Upper lobe of left lung (tissue), 4 donors: ENCODE data around the gene TRIM31.

ENCODE experiments used
- EP300 ChIP-seq, 4 donors: sonication (generic); formaldehyde crosslinking; IDR thresholded peaks; one replicate each; pipeline ENCODE4 v1.5.1; 2017; ENCODE audit warnings: antibody characterized with exemption in 4 of 4, control low read depth in 2 of 4
- POLR2A ChIP-seq, 4 donors: fragments of 450-650 bp; IDR thresholded peaks; one replicate each; pipeline ENCODE4 v1.5.1; 2016 to 2017; ENCODE audit warnings: antibody characterized with exemption in 4 of 4, mild to moderate bottlenecking in 2 of 4
- TF ChIP-seq, protein P1 (sequence below), 6 experiments: fragments of 450-650 bp in 4 of 6; fragments of 200-600 bp in 2 of 6; sonication (generic) in 2 of 6; IDR thresholded peaks; one replicate each; pipeline ENCODE4 v1.5.1; 2016 to 2019; ENCODE audit warnings: antibody characterized with exemption in 6 of 6

DNA sequence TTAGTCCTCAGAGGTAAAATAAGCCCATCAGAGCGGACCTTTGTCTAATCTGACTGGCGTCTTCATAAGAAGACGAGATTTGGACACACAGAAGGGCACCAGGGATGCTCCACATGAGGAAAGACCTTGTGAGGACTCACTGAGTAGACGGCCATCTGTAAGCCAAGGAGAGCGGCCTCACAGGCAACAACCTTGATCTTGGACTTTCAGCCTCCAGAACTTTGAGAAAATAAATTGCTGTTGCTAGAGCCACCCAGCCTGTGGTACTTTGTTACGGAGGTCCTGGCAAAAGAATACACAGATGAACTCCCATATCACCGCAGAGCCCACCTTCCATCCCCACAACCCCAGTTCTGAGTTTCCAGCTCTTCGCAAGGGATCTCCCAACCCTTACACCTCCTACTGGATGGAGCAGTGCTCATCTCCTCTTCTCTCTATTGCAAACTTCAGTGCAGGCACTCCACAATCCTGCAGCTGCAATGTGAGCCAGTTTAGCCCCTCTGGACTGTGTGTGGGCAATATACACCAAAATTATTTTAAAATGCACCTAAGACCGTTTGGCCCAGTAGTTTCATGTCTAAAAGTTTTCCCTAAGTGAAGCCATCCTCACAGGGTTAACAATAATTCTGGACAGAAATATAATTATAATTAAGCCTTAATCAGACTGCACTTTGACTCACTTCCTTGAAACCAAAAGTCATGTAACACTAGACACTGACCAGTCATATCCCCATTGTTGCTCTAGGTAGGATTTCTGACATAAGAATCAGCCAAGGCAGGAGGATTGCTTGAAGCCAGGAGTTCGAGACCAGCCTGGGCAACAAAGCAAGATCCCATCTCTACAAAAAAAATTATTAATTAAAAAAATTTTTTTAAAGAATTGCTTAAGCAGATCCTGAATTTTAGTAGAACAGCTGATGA, 8.8 kb upstream of the TRIM31 start:
- TF ChIP-seq POLR2A (IDR thresholded peaks at IDR 0.05) (no peak), EP300 (IDR thresholded peaks at IDR 0.05) (no peak)
- TF ChIP-seq, protein P1, sequence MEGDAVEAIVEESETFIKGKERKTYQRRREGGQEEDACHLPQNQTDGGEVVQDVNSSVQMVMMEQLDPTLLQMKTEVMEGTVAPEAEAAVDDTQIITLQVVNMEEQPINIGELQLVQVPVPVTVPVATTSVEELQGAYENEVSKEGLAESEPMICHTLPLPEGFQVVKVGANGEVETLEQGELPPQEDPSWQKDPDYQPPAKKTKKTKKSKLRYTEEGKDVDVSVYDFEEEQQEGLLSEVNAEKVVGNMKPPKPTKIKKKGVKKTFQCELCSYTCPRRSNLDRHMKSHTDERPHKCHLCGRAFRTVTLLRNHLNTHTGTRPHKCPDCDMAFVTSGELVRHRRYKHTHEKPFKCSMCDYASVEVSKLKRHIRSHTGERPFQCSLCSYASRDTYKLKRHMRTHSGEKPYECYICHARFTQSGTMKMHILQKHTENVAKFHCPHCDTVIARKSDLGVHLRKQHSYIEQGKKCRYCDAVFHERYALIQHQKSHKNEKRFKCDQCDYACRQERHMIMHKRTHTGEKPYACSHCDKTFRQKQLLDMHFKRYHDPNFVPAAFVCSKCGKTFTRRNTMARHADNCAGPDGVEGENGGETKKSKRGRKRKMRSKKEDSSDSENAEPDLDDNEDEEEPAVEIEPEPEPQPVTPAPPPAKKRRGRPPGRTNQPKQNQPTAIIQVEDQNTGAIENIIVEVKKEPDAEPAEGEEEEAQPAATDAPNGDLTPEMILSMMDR (IDR thresholded peaks at IDR 0.05), result no peak
